Vagina (tissue), 2 donors: ENCODE measurements around the gene NELL1. TPM values are rescaled to one million over a fixed set of nuclear protein-coding genes. Genes with fewer than 3 reads are reported as not detected.

Experiments used
- DNase-seq, 2 donors: peaks; one replicate each; pipeline ENCODE4 v3.0.0-alpha.2; 2017; ENCODE audit errors: extremely low spot score in 2 of 2
- H3K27ac ChIP-seq: fragments of 200-600 bp; sonication (generic); one replicate; pipeline ENCODE4 v1.5.1; 2019
- H3K27me3 ChIP-seq: fragments of 200-600 bp; sonication (generic); one replicate; pipeline ENCODE4 v1.5.1; 2019
- H3K36me3 ChIP-seq, 2 donors: fragments of 200-600 bp; sonication (generic); one replicate each; pipeline ENCODE4 v1.5.1; 2017 to 2019
- H3K4me1 ChIP-seq: fragments of 200-600 bp; sonication (generic); one replicate; pipeline ENCODE4 v1.5.1; 2019
- H3K4me3 ChIP-seq, 2 donors: fragments of 200-600 bp; sonication (generic); 1 replicate in 1 of 2; 2 replicates in 1 of 2; pipeline ENCODE4 v1.5.1; 2016 to 2019
- H3K9me3 ChIP-seq: fragments of 200-600 bp; sonication (generic); one replicate; pipeline ENCODE4 v1.5.1; 2019
- CTCF ChIP-seq, 3 experiments: fragments of 450-650 bp in 2 of 3; fragments of 200-600 bp in 1 of 3; sonication (generic) in 1 of 3; IDR thresholded peaks; one replicate each; pipeline ENCODE4 v1.5.1; 2017 to 2019; ENCODE audit warnings: antibody characterized with exemption in 3 of 3, mild to moderate bottlenecking in 2 of 3, moderate library complexity in 2 of 3
- POLR2A ChIP-seq, 2 donors: fragments of 450-650 bp; IDR thresholded peaks; one replicate each; pipeline ENCODE4 v1.6.1; 2017; ENCODE audit warnings: antibody characterized with exemption in 2 of 2, mild to moderate bottlenecking in 2 of 2, moderate library complexity in 2 of 2
- POLR2AphosphoS5 ChIP-seq, 2 donors: sonication (generic); formaldehyde crosslinking; IDR thresholded peaks; one replicate each; pipeline ENCODE4 v1.9.0; 2017; ENCODE audit warnings: antibody characterized with exemption in 2 of 2, mild to moderate bottlenecking in 2 of 2, low read depth in 1 of 2; ENCODE audit not compliant: insufficient read depth in 1 of 2
- intact Hi-C: fragments of 100-400 bp; cut with DNase I; formaldehyde crosslinking; loops from one replicate; pipeline ENCODE4 v1.15.1; 2023
- total RNA-seq: library from RNA; depleted of rRNA; stranded (reverse); fragments of >200 nt; gene quantifications from one replicate; pipeline ENCODE4 v1.2.3, GENCODE V29; 2016

Gene NELL1
- total RNA-seq, 1 donor from 2014 or later = 0.49 TPM

DNA sequence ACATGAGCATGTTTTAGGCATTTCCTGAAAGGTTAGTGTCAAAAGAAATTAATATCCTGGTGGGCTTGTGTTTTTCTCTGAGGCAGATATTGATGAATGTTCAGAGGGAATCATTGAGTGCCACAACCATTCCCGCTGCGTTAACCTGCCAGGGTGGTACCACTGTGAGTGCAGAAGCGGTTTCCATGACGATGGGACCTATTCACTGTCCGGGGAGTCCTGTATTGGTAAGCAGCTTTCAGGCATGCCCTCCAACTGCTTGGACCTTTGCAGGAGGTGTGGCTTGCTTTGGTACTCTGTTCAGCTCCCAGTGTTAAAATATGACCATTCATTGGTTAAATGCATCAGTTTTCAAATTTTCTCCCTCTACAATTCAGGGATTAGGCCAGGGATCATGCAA is 864.9 kb downstream of the NELL1 start:
- Histone ChIP-seq H3K27me3 (no peaks in the 10 kb centered on the region), H3K4me3 (no peak overlapping the region), H3K36me3 (no peaks in the 10 kb centered on the region), H3K27ac (no peak overlapping the region), H3K4me1 (no peaks in the 10 kb centered on the region), H3K9me3 (no peaks in the 10 kb centered on the region)
- intact Hi-C loops = no loop called here
- DNase-seq = no peak
- TF ChIP-seq POLR2A (IDR thresholded peaks at IDR 0.05) (no peak), POLR2AphosphoS5 (IDR thresholded peaks at IDR 0.05; ENCODE audit: insufficient read depth in 1 of 2, low read depth in 1 of 2) (no peak), CTCF (IDR thresholded peaks at IDR 0.05) (no peak)

GRCh38 chr11:21537980-21538379 is 868.6 kb downstream of the NELL1 start:
- H3K36me3 ChIP-seq = no peaks in the 10 kb centered on the region
- no peaks in the 10 kb centered on the region for H3K9me3 ChIP-seq
- no peaks in the 10 kb centered on the region for H3K4me1 ChIP-seq
- intact Hi-C loops = no loop called here
- no peak for DNase-seq
- H3K27ac ChIP-seq = no peak overlapping the region
- H3K4me3 ChIP-seq = no peak overlapping the region
- no peak for TF ChIP-seq POLR2A (IDR thresholded peaks at IDR 0.05)
- no peak for TF ChIP-seq POLR2AphosphoS5 (IDR thresholded peaks at IDR 0.05; ENCODE audit: insufficient read depth in 1 of 2, low read depth in 1 of 2)
- no peak for TF ChIP-seq CTCF (IDR thresholded peaks at IDR 0.05)
- no peaks in the 10 kb centered on the region for H3K27me3 ChIP-seq

DNA sequence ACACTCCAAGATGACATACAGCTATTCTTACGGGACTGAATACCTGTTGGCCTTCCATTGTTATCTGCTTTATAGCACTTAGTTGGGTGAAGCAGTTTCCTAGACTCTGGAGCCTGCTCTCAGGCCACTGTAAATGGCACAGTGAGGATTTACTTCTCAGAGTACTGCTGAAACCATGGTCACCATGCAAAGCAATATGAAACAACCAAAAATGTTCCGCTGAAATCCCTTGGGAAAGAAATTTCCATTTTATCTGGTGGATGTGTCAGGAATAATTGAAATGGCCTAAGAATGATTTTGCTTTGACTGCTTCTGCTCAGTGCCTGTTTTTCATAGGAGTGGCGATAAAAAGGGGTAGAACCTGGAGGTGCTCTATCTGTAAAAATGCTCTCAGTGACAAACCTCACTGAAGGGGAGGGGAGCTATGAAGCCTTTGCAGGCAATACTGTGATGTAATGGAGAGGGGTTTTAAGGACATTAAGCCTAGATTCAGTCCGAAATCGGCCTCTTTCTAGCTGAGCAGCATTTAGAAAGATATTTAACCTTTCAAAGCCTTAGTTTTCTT is 871.9 kb downstream of the NELL1 start:
- Histone ChIP-seq H3K4me1 (no peaks in the 10 kb centered on the region), H3K9me3 (no peaks in the 10 kb centered on the region), H3K4me3 (no peak overlapping the region), H3K27me3 (no peaks in the 10 kb centered on the region), H3K27ac (no peak overlapping the region), H3K36me3 (no peaks in the 10 kb centered on the region)
- TF ChIP-seq POLR2AphosphoS5 (IDR thresholded peaks at IDR 0.05; ENCODE audit: insufficient read depth in 1 of 2, low read depth in 1 of 2) (no peak), CTCF (IDR thresholded peaks at IDR 0.05) (no peak), POLR2A (IDR thresholded peaks at IDR 0.05) (no peak)
- no peak for DNase-seq
- intact Hi-C loops = no loop called here

DNA sequence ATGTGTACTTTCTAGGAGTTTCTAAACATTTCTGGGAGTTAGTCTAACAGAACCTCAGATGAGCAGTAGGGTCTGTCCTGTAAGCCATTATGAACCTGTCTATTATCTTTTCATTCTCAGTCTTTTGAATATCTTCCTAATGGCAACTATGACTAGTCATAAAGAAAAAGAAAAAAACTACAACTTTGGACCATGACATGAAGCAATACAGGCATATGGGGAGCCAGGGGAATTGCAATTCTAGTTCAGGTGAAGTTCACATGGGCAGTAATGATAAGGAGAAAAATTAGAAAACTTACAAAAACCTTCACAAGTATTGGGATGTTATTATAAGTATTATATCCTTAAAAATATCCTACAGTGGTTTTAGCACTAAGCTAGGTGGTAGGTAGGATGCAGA is 874.5 kb downstream of the NELL1 start:
- Histone ChIP-seq H3K27ac (no peak overlapping the region), H3K4me1 (no peaks in the 10 kb centered on the region), H3K4me3 (no peak overlapping the region), H3K9me3 (no peaks in the 10 kb centered on the region), H3K36me3 (no peaks in the 10 kb centered on the region), H3K27me3 (no peaks in the 10 kb centered on the region)
- intact Hi-C loops = no loop called here
- no peak for DNase-seq
- TF ChIP-seq CTCF (IDR thresholded peaks at IDR 0.05) (no peak), POLR2AphosphoS5 (IDR thresholded peaks at IDR 0.05; ENCODE audit: insufficient read depth in 1 of 2, low read depth in 1 of 2) (no peak), POLR2A (IDR thresholded peaks at IDR 0.05) (no peak)

DNA sequence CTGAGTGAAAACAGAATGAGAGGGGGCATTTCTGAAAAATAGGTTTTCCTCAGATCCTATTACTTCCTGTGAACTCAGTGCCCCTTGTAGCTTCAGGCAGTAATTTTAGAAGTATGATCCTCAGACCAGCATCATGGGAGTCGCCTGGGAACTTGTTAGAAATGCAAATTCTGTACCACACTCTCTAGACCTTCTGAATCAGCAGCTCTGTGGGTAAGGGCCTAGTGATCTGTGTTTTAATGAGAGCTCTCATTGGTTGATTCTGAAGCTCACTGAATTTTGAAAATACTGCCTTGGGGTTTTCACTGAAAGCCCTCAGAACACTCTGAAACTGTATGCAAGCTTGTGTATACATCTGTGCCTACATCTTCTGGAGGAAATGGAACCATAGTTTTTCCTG is 876.3 kb downstream of the NELL1 start:
- no peak overlapping the region for H3K27ac ChIP-seq
- DNase-seq = no peak
- no peak overlapping the region for H3K4me3 ChIP-seq
- intact Hi-C loops = no loop called here
- no peaks in the 10 kb centered on the region for H3K4me1 ChIP-seq
- no peaks in the 10 kb centered on the region for H3K9me3 ChIP-seq
- H3K27me3 ChIP-seq = no peaks in the 10 kb centered on the region
- H3K36me3 ChIP-seq = no peaks in the 10 kb centered on the region
- TF ChIP-seq POLR2AphosphoS5 (IDR thresholded peaks at IDR 0.05; ENCODE audit: insufficient read depth in 1 of 2, low read depth in 1 of 2) = no peak
- no peak for TF ChIP-seq POLR2A (IDR thresholded peaks at IDR 0.05)
- no peak for TF ChIP-seq CTCF (IDR thresholded peaks at IDR 0.05)
